Activated T-helper 9 cell treated with anti-CD3 and anti-CD28 coated beads, Interleukin-2, amount 50 U/mL, for 16 hours (primary cell): Measurements from ENCODE around the gene PIK3R6.

Source experiments
- DNase-seq: peaks from one replicate; pipeline ENCODE4 v3.0.0-alpha.2; 2020; ENCODE audit warnings: low read depth

PIK3R6 gene

DNA sequence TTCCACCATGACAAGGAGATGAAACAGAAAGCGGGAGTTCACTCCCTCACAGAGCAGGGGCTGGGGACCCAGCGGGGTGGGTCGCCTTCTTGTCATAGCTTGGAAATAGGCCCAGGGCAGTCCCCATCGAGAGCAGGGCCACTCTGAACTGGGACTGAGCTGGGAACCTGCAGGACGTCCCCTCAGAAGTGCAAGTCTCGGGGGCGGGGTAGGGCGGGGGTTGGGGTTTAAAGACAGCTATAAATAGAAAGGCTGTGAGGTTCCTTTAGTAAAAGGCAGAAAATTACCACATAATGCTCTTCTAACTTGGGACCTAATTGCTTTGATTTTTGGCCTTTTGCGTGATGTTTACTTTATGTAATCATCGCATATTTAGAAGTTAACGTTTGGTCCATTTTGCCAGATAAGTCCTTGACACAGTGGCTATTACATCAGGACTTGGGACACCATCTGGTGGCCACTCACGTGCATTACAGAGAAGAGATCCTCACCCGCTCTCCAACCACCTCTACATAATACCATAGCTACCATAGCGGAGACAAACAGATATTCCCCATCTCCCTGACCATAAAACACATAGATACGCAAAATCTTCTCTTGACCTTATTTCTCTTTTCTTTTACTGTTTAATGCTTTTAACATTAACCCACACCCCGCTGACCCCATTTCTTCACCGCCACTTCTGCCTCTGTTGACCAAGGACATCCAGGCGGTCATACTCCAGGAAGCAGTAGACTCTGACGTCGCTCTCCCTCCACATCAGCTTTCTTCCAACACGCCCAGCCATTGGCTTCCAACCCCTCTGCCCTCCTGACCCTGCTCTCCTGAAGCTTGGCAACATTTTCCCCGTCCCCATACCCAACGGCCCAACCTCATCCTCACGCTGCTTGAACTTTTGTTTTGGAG, 27.5 kb upstream of the PIK3R6 start:
- DNase-seq: no peak

DNA sequence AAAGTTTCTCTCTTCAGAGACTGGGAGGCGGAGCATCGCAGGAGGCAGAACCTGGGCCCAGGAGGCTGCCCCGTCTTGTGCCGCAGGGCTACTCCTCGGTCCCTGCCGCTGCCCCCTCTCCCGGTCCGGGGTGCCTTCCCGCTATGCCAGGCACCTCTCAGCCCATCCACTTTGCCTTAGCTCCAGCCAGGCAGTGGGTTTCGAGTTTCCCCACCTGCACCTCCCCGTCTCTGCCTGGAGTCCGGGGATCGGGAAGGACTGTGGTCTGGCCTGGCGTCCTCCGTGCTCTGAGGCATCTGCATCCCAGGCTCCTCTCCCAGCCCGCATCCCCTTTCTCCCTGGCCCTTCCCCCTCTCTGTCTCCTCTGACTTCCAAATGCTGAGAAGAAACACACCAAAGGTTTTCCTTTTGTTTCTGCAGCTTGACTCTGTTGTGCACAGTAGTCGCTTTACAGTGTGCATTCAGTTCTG, 26.8 kb upstream of the PIK3R6 start:
- no peak for DNase-seq

DNA sequence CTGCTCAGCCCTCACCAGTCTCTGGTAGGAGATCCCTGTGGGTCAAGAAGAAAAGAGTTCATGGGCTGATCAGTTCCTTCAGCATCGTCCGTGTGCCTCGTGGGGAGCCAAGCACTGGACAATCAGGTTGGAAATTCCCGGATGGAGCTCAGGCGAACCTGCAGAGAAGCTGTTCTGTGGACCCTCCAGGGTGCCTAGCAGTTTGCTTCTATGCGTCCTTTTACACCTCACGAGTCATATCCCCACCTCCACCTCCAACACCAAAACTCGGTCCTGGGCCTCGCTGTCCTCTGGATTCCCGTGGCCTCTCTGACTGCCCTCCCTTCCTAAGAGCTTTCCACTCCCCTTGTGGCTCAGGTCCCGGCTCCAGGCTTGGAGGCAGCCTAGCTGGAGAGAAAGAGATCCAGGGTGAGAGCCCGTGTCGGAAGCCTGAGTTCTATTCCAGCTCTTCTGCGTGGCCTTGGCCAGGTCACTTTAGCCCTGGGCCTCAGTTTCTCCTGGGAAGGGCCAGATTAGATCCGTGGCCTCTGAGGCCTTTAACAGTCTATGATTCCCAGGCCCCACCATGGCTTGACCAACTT, 26.2 kb upstream of the PIK3R6 start:
- no peak for DNase-seq

DNA sequence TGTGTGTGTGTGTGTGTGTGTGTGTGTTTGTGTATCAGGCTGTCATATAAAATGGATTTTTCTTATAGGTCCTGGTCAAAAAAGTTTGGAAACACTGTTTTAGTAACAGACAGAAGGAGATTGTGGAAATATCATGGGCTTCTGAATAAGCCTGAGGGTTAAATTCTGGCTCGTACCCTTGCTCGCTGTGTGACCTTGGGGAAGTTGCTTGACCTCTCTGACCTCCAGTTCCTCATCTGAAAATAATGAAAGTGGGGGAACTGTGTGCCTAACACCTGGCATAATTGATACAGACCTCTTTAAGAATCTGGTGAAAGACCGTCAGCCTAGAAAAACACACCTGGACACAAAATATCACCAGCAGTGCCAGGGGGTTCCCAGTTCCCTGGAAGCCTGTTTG, 25.6 kb upstream of the PIK3R6 start:
- DNase-seq: no peak

DNA sequence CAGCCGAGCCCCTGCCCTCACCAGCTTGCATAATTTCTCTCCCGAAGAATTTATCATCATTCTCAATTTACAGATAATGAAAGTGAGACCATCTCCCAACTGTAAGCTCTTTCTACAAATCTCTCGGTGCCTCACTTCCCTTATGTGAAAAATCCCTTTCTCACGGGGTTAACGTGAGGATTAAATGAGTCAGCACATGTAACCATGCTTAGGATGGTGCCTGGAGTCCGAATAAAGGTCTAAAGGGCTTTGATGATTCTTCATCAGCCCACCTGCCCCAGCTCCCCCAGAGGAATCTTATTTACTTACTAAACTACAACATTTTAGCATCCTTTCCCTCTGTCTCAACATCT, 24.8 kb upstream of the PIK3R6 start:
- no peak for DNase-seq

DNA sequence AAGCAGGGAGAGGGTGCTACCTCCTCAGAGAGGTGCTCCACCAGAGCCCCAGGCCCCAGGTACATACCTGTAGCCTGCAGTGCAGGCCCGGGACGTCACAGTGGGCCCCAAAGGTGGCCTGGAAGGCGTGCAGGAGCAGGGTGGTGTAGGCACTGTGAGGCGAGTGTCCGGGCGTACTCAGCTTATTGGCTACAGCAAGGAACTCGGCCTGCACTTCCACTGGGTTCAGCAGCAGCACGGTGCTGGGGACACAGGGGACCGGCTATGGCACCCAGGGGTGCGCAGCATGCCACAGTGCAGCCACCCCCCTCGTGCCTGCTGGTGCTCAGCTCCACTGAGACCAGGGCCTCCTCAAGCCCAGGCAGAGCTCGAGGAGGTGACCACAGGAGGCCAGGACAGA, 23.2 kb upstream of the PIK3R6 start:
- DNase-seq: no peak

DNA sequence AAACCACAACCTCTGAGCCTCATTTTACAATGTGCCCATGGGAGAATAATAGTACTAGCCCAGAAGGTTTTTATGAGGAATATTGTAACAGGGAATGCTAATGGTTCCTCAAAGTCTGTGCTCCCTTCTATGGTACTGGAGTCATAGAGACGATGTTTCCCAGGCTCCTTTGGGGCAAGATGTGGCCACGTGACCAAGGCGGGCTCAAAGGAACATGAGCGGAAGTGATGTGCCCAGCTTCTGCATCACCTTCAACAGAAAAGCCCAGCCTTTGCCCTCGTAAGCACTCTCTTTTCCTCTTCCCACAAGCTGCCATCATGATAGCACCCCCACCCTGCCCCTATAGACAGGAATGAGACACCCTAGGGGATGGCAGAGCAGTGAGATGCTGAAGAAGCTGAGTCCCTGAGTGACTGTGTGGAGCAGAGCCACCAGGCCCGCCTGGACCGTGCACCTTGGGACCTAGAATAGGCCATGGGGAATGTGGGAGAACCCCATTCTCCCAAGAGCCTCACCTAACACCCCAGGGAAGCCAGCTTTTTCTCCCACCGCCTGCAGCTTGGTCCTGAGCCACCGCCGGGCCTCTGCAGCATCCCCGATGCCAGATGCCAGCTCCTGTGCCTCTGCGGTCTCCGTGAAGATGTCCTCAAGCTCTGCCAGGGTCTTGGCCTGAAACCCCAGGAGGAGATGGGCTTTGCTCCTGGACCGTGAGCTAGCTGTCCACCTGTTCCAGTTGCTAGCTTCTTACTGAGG, 22.2 kb upstream of the PIK3R6 start:
- DNase-seq: no peak

DNA sequence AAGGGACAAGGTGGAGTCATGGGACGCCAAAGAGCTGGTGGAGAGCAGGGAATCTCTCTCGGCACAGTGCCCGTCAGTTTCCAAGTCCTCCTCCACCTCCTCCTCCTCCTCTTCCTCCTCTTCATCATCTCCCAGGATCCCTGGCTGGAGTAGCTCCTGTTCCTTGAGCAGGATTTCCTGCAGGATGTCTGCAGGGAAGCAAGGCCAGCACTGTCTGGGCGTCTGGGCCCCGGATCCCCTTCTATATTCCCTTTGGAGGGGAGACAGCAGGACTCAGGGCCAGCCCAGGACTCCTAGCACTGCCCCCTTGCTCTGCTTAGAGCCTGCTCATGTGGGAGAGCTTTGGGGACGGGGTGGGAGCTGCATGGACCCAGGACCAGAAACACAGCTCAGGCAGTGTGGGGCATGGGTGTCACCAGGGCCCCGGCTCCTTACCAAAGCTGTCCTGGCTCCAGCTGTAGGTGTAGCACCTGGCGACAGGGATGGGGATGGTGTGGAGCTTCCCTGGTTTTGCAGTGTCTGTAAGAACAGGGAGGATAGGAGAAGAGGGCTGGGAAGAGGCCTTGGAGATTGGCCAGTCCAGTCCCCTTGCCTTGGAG, 21.3 kb upstream of the PIK3R6 start:
- no peak for DNase-seq

DNA sequence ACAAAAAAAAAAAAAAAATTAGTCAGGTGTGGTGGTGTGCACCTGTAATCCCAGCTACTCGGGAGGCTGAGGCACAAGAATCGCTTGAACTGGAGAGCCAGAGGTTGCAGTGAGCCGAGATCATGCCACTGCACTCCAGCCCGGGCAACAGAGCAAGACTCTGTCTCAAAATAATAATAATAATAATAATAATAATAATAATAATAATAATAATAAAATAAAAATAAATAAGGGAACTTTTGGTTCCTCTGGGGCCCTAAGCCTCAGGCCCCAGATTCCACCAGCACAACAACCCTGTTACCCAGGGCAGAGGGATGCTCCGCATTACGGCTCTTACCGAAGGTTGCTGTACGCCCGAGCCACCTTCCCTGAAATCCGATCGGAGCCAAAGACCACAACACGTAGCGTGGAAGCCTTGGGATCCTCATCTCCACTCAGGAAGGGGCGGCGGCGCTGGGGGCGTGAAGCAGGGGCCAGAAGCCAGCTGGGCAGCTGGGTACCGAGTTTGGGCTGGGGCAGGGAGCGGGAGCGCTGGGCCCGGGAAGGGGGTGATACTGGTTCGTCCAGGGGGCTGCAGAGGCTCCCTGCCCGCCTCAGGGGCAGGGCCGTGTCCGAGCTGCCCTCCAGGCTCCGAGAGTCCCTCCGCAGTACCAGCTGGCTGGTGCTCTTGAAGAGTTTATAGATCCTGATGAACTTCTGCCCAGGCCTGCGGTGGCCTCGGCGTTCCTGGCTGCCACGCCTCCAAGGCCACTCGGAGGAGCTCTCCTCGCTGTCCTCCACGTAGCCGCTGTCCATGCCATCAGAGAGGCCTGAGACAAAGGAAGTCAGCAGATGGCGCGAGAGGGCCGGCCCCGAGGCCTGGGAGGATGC, 20.6 kb upstream of the PIK3R6 start:
- no peak for DNase-seq

DNA sequence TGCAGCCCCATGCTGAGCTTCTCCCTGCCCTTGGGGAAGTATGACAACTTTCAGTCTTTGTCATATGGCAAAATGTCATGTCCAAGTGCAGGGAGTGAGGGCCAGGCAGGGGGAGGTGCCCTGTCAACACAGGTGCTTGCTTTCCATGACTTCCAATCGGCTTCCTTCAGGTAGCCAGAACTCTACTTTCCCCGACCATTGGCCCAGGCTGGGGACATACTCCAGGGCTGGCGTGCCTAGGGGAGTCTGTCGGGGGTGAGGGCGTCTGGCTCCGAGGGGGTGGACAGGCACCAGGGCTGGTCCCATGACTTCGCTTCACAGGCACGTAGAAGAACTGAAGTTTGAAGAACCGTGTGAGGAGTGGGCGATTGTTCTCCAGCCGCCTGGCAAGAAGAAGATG, 19.8 kb upstream of the PIK3R6 start:
- no peak for DNase-seq

DNA sequence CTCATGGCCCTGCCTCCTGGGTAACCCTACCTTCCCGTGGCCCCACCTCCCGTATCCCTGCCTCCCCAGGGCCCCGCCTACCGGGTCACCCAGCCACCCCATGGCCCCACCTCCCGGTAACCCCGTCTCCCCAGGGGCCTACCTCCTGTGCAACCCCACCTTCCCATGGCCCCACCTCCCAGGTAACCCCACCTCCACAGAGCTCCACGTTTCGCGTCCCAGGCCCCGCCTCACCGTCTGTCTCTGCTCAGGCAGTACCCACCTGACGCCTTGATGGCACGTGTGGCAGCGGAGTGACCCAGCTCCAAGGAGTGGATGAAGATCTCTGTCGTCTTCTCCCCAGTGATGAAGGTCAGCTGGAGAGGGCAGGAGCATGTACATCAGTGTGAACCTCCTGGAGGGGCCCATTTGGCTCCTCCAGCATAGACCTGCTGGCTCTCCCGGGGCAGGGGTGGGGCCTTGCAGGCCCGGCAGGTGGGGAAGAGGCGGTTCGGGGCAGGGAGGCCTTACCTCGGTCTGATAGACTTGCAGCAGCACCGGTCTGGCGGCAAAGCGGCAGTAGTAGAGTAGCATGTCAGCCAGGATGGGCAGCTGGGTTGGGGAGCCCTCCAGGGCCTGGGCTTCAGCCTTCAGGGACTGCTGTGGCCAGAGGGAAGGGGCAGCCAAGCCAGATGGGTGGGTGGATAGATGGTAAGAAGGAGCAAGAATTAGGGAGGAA, 18.7 kb upstream of the PIK3R6 start:
- no peak for DNase-seq

DNA sequence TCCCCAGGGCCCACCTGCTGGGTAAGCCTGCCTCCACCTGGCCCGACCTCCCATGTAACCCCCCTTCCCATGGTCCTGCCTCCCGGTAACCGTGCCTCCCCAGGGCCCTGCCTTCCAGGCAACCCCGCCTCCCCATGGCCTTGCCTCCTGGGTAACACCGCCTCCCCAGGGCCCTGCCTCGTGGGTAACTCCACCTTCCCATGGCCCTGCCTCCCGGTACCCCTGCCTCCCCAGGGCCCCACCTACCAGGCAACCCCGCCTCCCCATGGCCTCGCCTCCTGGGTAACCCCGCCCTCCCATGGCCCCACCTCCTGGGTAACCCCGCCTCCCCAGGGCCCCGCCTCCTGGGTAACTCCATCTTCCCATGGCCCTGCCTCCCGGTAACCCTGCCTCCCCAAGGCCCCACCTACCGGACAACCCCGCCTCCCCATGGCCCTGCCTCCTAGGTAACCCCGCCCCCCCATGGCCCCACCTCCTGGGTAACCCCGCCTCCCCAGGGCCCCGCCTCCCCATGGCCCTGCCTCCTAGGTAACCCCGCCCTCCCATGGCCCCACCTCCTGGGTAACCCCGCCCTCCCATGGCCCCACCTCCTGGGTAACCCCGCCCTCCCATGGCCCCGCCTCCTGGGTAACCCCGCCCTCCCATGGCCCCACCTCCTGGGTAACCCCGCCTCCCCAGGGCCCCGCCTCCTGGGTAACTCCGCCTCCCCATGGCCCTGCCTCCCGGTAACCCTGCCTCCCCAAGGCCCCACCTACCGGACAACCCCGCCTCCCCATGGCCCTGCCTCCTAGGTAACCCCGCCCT, 17.9 kb upstream of the PIK3R6 start:
- DNase-seq: peak; percentile 49

DNA sequence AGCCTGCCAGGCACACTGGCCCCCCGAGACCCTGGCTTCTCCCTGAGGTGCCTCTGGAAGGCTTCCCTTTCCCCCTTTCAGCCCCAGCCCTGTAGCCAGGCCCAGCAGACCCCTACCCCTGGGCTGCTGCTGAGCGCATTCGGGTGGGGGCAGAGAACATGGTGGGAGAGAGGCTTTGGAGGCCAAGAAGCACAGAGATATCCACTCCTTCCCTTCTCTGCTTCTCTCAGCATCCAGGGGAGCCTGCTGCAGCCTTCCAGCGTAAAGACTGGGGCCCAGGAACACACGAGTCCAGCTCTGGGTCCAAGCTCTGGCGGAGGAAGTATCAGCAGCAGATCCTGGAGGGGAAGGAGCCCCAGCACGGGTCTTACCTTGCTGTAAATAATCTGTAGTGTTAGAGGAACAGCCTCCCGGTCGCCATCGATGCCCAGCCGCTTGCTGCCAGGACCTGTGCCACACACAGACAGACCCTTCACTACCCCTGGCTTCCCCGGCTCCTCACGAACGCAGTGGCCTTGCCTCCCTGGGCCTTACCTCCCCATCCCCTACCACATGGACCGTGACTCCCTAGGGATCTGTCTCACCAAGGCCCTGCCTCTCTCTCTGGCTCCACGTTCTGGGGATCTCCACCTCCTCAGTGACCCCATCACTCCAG, 17.0 kb upstream of the PIK3R6 start:
- DNase-seq: no peak

DNA sequence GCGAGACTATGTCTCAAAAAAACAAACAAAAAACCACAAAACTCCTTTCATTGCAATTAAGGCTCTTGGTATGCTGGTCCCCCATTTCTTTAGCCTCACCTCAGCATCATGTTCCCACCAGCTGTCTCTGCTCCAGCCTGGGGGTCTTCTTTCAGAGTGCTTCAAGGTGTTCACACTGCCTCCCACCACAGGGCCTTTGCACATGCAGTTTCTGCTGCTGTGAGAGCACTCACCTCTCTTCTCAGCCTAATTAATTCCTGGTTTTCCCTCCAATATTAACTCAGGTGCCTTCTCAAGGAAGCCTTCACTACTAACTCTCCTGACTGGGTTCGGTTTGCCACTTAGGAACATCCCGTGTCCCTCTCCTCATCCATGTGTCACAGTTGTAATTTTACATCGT, 15.9 kb upstream of the PIK3R6 start:
- DNase-seq: no peak

DNA sequence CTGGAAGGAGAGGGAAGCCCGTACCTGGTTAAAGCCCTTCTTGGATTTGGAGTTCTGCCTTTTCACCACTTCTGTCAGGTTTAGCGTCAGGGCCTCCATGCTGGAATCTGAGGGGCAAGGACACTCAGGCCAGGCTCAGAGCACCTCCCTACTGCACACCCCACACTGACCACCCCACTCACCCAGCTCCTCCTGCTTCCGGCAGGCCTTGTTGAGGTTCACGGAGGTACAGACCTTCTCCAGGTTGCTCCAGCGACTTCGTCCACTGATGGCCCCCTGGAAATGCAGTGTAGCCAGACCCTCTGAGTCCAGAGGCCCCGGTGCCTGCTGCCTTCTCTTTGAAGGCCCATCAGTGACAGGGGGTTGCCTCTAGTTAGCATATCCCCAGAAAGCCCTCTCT, 14.1 kb upstream of the PIK3R6 start:
- DNase-seq: no peak

DNA sequence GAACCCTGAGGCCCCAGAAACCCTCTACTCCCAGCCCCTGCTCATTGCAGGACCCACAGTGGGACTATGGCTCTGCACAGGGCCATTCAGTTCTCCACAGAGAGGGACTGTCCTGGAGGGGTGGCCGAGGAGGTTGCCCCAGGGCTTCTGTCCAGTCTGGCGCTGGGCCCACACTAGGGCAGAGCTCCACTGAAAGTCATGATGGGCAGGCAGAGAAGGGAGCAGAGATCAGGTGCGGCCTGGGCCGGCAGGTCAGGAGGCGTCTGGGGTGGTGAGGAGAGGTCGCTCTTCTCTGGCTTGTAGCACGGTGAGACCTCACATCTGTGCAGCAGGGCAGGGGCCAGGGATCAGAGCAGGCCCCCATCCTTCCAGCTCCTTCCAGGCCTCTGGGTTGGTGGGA, 13.0 kb upstream of the PIK3R6 start:
- DNase-seq: no peak

DNA sequence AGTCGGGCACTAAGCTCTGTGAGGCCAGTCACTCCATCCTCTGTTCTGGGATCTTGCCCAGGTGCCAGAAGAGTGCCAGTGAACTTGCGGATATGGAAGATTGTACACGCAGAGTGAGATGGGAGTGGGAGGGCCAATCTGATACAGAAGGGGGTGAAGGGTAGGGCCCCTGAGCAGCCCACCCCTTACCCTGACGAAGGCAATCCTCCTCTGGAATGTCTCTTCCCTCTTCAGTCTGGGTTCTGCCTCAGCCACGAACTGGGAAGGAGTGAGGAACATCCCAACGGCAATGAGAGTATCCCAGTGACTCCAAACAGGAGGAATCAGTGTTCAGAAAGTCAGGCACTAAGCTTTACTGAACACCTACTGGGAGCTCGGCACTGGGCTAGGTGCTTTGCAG, 11.9 kb upstream of the PIK3R6 start:
- DNase-seq: no peak

DNA sequence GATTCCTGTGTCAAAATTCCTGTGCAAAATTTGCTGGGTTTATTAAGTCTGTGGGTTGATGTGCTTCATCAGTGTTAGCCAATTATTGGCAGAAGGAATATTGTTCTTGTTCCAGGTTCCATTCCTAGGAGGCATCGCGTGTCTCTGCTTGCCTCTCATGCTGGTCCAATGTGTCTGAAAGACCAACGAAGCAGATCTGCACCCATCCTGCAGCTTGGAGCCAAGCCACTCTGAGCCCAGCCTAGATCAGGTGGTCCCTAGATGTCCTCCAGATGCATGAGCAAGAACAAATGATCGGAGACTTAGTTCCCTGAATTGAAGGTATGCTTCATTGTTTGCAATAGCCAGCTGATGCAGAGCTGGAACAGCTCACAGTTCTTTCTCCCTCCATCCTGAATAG, 10.5 kb upstream of the PIK3R6 start:
- DNase-seq: no peak

DNA sequence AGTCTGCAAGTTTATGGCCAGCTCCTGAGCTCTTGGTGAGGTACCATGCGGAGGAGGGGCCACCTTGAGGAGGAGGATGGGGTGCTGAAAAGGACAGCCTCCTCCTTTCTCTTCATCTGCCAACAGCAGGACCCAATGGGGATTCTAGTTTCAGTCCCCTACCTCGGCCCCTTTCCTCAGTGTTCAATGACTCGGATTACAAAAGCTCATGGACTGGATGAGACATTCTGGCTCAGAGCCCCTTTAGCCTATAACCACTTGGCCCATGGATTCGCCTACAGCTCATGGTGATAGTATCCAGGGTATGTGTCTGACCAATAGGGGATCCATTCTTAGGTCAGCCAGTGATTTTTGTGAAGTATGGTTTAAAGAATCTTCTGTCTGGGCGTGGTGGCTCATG, 8.5 kb upstream of the PIK3R6 start:
- DNase-seq: no peak

DNA sequence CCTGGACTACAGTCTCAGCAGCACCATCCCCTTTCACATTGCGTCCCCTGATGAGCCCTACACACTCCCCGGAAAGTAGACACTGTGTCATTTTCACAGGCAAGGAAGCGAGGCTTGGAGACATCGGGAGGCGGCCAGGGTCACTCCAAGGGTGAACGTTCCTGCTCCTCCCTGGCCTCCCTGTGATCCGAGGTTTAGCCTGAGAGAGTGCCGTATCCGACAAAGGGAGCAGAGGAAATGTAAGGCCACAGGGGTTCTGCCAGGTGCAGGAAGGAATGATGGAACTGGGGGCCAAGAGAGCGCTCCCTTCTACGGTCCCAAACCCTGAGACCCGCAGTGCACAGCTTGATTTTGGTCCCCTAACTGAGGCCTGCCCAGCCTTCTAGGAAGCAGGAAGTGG, 8.0 kb upstream of the PIK3R6 start:
- no peak for DNase-seq
